Left renal cortex interstitium (tissue), 4 donors: ENCODE results near the gene TMEM63B. TPM values are rescaled to one million over a fixed set of nuclear protein-coding genes. Genes with fewer than 3 reads are reported as not detected.
"Not testable (repeated sequence)": the region's sequence is repeated elsewhere in the genome, so short reads cannot be mapped to it uniquely, and the experiment has no call there.

Experiments used
- DNase-seq, 4 donors: peaks; one replicate each; pipeline ENCODE4 v3.0.0-alpha.2; 2013; ENCODE audit warnings: low read depth in 4 of 4, low spot score in 2 of 4, missing footprints in 1 of 4
- polyA plus RNA-seq, 4 donors: library from polyadenylated mRNA; unstranded; fragments of 120-200 nt; gene quantifications; one replicate each; pipeline ENCODE4 v1.2.1, GENCODE V29; 2013; ENCODE audit not compliant: insufficient read length in 4 of 4

The TMEM63B gene
- polyA plus RNA-seq, 4 donors: 28.7 to 42.4 (median 33.0) TPM

- DNase-seq: no peak
These were observed 38.8 kb downstream of the TMEM63B start for GRCh38 chr6:44166116-44166515.

DNA sequence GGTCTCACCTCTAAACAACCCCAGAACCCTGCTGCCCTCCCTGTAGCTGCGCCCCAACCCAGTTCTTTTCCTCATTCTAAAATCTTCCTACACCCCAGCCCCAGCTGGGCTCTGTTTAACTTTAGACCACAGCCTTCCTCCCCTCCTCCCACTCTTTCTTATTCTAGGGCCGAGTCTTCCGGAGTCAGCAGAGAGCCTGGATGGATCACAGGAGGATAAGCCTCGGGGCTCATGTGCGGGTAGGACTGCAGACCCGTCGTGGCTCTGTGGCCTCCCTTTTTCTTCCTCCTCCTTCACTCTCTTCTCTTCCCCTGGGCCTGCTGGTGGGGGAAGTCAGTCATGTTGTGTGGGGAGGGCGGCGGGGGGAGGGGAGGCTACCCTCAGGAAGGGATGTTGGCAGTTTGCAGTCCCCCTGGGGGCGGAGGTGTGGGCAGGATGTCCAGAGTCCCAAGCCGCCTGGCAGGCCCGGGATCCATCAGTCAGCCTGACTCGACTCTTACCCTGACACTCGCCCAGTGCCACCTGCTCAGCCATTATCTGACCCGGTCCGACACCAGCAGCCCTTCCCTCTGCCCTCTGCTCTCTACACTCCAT is 39.3 kb downstream of the TMEM63B start:
- DNase-seq: no peak

DNA sequence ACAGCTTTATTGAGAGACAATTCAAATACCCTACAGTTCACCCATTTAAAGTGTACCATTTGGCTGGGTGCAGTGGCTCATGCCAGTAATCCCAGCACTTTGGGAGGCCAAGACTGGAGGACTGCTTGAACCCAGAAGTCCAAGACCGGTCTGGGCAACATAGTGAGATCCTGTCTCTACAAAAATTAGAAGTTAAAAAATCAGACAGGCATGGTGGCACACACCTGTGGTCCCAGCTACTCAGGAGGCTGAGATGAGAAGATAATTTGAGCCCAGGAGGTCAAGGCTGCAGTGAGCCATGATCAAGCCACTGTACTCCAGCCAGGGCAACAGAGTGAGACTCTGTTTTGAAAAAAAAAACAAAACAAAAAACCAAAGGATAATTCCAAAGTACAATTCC is 40.2 kb downstream of the TMEM63B start:
- DNase-seq: no peak

GRCh38 chr6:44169154-44169553 is 41.8 kb downstream of the TMEM63B start:
- no peak for DNase-seq

DNA sequence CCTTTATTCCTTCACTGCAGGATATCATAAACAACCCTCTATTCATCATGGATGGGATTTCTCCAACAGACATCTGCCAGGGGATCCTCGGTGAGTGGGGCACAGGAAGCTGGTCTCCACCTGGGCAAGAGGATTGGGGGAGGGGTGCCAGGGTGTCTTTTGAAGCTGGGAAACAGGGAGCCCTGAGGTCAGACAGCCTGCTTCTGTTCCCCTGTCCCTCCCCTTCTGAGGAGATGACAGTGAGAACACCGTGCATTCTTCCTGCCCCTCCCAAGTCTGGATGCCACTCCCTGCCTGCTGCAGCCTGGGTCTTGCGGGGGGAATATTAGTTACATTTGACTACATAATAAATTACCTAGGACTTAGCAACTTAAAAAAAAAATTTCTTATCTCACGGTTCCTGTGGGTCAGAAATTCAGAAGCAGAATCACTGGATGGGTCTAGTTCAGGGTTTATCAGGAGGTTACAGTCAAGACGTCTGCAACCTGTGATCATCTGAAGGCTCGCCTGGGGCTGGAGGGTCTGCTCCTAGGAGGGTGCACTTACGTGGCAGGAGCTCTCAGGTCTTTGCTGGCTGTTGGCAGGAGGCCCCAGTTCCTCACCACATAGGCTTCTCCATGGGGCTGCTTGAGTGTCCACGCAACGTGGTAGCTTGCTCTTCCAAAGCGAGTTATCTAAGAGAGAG is 42.7 kb downstream of the TMEM63B start:
- DNase-seq: no peak

DNA sequence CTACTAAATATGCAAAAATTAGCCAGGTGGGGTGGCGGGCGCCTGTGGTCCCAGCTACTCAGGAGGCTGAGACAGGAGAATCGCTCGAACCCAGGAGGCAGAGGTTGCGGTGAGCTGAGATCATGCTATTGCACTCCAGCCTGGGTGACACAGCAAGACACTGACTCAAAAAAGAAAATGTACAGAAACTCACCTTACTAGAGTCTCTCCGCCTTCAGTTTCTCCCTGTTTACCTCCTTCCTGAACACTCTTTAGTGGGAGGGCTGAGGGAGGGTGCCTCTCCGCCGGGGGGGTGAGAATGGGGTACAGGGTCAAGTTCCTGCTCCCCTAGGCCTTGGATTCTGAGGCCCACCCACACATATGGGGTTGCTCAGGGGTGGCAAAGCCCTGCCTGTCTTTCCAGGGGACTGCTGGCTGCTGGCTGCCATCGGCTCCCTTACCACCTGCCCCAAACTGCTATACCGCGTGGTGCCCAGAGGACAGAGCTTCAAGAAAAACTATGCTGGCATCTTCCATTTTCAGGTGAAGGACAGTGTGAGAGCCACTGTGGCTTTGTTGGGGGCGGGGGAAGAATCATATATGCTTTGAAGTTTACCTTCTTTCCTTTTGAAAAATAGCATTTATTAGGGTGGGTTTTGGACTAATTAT is 44.7 kb downstream of the TMEM63B start:
- DNase-seq: no peak

DNA sequence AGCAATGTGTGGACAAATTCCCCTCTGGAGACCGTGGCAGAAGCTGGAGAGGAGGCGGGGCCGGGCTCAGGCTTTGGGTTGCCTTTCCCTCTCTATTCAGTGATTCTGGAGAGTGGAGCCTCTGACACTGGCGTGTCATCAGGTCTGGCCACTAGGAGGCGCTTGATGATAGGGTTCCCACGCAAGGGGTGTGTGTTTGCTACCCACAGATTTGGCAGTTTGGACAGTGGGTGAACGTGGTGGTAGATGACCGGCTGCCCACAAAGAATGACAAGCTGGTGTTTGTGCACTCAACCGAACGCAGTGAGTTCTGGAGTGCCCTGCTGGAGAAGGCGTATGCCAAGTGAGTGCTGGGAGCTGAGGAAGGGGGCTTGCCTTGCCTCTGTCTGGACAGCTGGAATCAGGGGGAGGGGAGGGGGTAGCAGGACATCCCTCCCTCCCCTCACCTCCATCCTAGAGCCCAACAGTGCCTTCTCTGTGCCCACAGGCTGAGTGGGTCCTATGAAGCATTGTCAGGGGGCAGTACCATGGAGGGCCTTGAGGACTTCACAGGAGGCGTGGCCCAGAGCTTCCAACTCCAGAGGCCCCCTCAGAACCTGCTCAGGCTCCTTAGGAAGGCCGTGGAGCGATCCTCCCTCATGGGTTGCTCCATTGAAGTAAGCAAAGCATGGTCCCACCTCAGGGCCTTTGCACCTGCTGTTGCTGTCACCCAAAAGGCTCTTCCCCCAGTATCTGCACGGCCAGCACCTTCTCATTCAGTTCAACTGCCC is 45.6 kb downstream of the TMEM63B start:
- peak in 3 of 4 donors; percentile 55 to 70 (median 62) for DNase-seq

- DNase-seq: no peak
These were observed 48.9 kb downstream of the TMEM63B start for GRCh38 chr6:44176130-44176761.

DNA sequence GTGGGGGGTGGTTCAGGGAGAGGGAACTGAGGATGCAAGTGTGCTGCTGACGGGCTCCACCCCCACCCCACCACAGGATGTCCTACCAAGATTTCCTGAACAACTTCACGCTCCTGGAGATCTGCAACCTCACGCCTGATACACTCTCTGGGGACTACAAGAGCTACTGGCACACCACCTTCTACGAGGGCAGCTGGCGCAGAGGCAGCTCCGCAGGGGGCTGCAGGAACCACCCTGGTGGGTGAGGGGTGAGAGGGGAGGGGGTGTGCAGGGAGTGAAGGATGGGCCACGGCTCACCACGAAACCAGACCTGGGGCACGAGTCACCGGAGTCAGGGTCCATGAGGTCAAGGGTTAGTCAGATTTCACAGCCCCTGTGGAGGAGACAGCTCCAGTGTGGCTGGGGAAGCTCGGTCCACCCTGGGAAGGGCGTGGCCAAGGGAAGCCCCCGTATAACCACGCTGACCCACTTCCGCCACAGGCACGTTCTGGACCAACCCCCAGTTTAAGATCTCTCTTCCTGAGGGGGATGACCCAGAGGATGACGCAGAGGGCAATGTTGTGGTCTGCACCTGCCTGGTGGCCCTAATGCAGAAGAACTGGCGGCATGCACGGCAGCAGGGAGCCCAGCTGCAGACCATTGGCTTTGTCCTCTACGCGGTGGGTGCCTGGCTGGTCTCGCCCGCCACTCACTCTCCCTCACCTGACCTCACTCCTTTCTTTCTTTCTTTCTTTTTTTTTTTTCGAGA is 49.6 kb downstream of the TMEM63B start:
- no peak for DNase-seq

GRCh38 chr6:44177691-44178423 is 50.5 kb downstream of the TMEM63B start:
- no peak for DNase-seq

DNA sequence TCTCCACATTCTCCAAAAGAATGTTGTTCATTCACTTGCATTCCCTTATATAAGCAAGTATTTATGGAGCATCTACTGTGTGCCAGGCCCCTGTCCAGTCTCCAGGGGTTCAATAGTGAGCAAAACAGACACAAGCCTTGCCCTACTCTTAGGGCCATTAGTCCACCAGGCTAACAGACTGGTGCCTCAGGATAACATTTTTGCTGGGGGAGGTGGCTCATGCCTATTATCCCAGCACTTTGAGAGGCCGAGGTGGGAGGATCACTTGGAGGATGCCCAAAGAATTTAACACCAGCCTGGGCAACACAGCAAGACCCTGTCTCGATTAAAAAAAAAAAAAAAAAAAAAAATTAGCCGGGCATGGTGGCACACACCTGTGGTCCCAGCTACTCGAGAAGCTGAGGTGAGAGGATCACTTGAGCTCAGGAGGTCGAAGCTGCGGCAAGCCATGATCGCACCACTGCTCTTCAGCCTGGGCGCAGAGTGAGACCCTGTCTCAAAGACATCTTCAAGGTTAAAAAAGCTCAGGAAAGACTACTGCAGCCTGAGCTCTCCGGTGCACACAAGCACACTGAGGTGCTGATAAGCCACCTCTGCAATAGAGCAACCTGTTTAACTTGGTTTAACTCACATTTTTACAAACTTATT is 51.2 kb downstream of the TMEM63B start:
- no peak for DNase-seq

DNA sequence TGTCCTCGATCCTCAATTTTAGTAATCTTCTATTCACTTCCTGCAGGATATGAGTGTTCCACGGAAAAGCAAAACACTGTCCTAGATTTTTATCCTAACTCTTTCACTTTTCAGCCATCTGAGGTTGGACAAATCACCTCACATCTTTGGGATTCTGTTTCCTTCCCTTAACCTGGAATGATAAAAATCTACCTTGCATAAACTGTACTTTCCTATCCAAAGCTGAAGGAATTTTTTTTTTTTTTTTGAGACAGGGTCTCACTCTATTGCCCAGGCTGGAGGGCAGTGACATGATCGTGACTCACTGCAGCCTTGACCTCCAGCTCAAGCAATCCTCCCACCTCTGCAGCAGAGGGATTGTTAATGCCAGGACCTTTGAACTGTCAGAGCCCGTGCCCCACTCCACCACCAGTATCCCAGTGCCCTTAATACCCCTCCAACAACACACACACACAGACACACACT is 51.8 kb downstream of the TMEM63B start:
- no peak for DNase-seq

DNA sequence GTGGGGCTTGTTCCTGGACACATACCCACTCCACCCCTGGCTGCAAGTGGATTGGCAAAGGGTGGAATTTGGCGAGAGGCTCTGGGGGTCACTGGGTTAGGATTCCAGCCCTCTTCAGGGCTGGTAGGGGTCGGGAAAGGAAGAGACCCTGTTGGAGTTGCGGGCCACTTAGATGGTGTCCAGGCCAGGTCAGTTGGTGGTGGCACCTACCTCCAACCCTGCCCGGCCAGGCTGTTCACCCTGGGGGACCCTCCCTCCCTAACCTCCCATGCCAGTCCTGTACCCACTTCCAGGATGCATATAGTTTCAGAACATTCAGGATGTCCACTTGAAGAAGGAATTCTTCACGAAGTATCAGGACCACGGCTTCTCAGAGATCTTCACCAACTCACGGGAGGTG is 52.3 kb downstream of the TMEM63B start:
- DNase-seq: no peak

- no peak for DNase-seq
These were observed 53.1 kb downstream of the TMEM63B start for GRCh38 chr6:44180406-44180805.

DNA sequence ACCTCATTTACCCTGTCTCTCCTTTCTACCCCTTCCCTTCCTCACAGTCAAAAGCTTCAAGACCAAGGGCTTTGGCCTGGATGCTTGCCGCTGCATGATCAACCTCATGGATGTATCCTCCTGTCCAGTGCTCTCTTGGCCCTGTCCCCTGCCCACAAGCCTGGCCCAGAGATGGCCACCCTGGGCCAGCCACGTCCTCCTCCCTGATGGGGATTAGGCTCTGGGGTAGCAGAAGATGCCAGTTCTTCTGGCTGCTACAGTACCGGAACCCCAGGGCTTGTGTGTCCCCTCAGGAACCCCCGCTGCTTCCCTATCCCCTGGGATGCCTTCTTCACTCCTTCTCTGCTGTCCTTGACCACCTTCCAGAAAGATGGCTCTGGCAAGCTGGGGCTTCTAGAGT is 53.5 kb downstream of the TMEM63B start:
- no peak for DNase-seq

DNA sequence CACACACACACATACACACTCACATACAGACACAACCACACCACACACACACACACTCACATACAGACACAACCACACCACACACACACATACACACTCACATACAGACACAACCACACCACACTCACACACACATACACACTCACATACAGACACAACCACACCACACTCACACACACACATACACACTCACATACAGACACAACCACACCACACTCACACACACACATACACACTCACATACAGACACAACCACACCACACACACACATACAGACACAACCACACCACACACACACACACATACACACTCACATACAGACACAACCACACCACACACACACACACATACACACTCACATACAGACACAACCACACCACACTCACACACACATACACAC is 54.4 kb downstream of the TMEM63B start:
- not testable (repeated sequence) for DNase-seq

GRCh38 chr6:44182911-44183390 is 55.6 kb downstream of the TMEM63B start:
- DNase-seq: no peak

DNA sequence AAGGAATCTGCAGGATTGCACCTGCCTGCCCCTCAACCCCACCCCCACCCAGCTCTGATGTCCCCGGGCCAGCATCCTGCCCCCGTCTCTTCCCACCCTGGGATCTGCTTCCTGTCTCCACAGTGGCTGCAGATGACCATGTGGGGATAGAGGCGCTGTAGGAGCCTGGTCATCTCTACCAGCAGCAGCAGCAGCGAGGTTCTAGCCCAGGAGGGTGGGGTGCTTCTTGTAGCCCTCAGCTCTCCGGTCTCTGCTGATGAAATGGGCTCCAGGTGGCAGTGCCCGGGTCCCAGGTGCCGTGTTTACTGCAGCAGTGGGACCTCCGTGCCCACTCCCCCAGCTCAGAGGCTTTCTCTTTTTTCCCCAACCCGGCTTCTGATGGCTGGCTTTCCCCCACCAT is 56.4 kb downstream of the TMEM63B start:
- no peak for DNase-seq

DNA sequence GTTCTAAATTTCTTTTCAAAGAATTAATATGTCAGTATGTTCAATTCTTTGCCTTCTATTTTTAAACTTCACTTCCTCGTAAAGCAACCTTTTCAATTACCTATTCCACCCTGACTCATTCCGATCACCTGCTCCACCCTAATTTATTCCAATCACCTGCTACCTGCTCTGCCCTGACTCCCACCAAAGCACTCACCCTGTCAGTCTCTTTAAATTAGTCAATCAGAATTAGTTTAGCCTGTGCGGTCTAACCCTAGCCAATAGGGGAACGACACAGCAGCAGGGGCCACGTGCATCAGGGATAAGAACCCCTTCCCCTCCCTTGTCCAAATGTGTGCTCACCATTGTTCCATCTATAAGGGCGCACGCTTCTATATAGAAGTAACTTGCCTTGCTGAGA is 58.0 kb downstream of the TMEM63B start:
- DNase-seq: not testable (repeated sequence)
